HepG2 (cell line): ENCODE results near the gene SCN4B. TPM values are rescaled to one million over a fixed set of nuclear protein-coding genes. Genes with fewer than 3 reads are reported as not detected.

Source experiments
- ATAC-seq: fragments of 200-7000 bp; cut with Tn5 transposase; 3 replicates; pipeline ENCODE4 v1.9.1; 2020; ENCODE audit warnings: mild to moderate bottlenecking, moderate library complexity
- BruUV-seq: library from RNA; stranded (reverse); fragments of 400-500 nt; replicated peaks from 2 replicates; lab custom pipeline; 2021; lab: Mats Ljungman, UMichigan
- CTCF ChIA-PET: fragments of 300-600 bp; formaldehyde crosslinking; extraction: SDS; loops from one replicate; lab custom pipeline; 2021; ENCODE audit warnings: low total read pairs, inconsistent platforms, low intra/inter-chr PET ratio; lab: Yijun Ruan, JAX
- POLR2A ChIA-PET: fragments of 350-600 bp; sonication (Branson Sonifier 250); formaldehyde crosslinking; loops from one replicate; lab custom pipeline; 2020; ENCODE audit warnings: antibody characterized with exemption, inconsistent platforms; lab: Yijun Ruan, JAX
- DNase-seq: peaks from one replicate; pipeline ENCODE4 v3.0.0-alpha.2; 2015; ENCODE audit warnings: low spot score
- FAIRE-seq: peaks from 3 replicates; lab custom pipeline; 2011; peaks lifted over from hg19 to GRCh38; lab: Jason Lieb, UNC
- H2AFZ ChIP-seq: one replicate; pipeline ENCODE4 v1.6.1; 2011; ENCODE audit warnings: low read length, inconsistent platforms
- H3K27ac ChIP-seq: fragments of 300-600 bp; 3 replicates; pipeline ENCODE4 v1.8.0; 2011; ENCODE audit warnings: mixed run types, mild to moderate bottlenecking, mixed read lengths, low read length, inconsistent platforms; ENCODE audit not compliant: insufficient read depth; ENCODE audit errors: extremely low read length
- H3K27me3 ChIP-seq, 2 experiments: fragments of 200-600 bp in 1 of 2; 2 replicates in 1 of 2; 3 replicates in 1 of 2; pipeline versions ENCODE4 v1.6.0 to v1.8.0; 2011; ENCODE audit warnings: low read length in 2 of 2, mild to moderate bottlenecking in 2 of 2, moderate library complexity in 2 of 2, inconsistent platforms in 1 of 2; ENCODE audit not compliant: insufficient read depth in 2 of 2, control insufficient read depth in 1 of 2
- H3K36me3 ChIP-seq, 2 experiments: fragments of 200-600 bp in 1 of 2; replicated peaks in 1 of 2; 2 replicates in 1 of 2; 3 replicates in 1 of 2; pipeline versions ENCODE4 v1.5.1 to v1.8.0; 2011; ENCODE audit warnings: low read length in 2 of 2, inconsistent platforms in 1 of 2; ENCODE audit not compliant: insufficient read depth in 2 of 2, control insufficient read depth in 1 of 2
- H3K4me1 ChIP-seq: 2 replicates; pipeline ENCODE4 v1.5.1; 2012; ENCODE audit warnings: low read length, inconsistent platforms; ENCODE audit not compliant: insufficient read depth
- H3K4me2 ChIP-seq: 2 replicates; pipeline ENCODE4 v1.6.0; 2011; ENCODE audit warnings: low read depth, low read length, inconsistent platforms
- H3K4me3 ChIP-seq, 3 experiments: fragments of 200-600 bp in 1 of 3; sonication (generic), shearing (Covaris generic) in 1 of 3; replicated peaks in 1 of 3; 2 replicates each; pipeline ENCODE4 v1.5.1; 2011 to 2016; ENCODE audit warnings: low read length in 3 of 3, inconsistent platforms in 2 of 3, low read depth in 2 of 3, mild to moderate bottlenecking in 2 of 3, control low read depth in 1 of 3, mixed read lengths in 1 of 3; ENCODE audit not compliant: insufficient read depth in 1 of 3
- H3K79me2 ChIP-seq: one replicate; pipeline ENCODE4 v1.6.1; 2011; ENCODE audit warnings: low read length, inconsistent platforms; ENCODE audit not compliant: insufficient read depth
- H3K9ac ChIP-seq: 2 replicates; pipeline ENCODE4 v1.6.0; 2011; ENCODE audit warnings: mild to moderate bottlenecking, low read depth, low read length, inconsistent platforms; ENCODE audit not compliant: insufficient read depth
- H3K9me3 ChIP-seq: 2 replicates; pipeline ENCODE4 v1.5.1; 2012; ENCODE audit warnings: mild to moderate bottlenecking, low read length
- H4K20me1 ChIP-seq: 2 replicates; pipeline ENCODE4 v1.6.0; 2011; ENCODE audit warnings: inconsistent platforms, mild to moderate bottlenecking, low read length, moderate library complexity; ENCODE audit not compliant: insufficient read depth
- CEBPG ChIP-seq: IDR thresholded peaks from 2 replicates; pipeline ENCODE4 v1.6.1; 2016
- CHCHD3 ChIP-seq: sonication (generic); formaldehyde crosslinking; IDR thresholded peaks from 2 replicates; pipeline ENCODE4 v1.8.0; 2022; ENCODE audit warnings: mild to moderate bottlenecking, missing genetic modification reagents, moderate library complexity
- ELF4 ChIP-seq: sonication (generic); formaldehyde crosslinking; IDR thresholded peaks from 2 replicates; pipeline ENCODE4 v1.5.0; 2020; ENCODE audit warnings: missing genetic modification reagents, mild to moderate bottlenecking, moderate library complexity, borderline replicate concordance
- NR2F1 ChIP-seq, 2 experiments: fragments of 450-650 bp in 1 of 2; formaldehyde crosslinking in 1 of 2; IDR thresholded peaks; 2 replicates each; pipeline versions ENCODE4 v1.5.0 to v1.6.1; 2016 to 2020; ENCODE audit warnings: mild to moderate bottlenecking in 1 of 2, missing compliant biosample characterization in 1 of 2, missing genetic modification reagents in 1 of 2, moderate library complexity in 1 of 2
- RORA ChIP-seq: sonication (generic); formaldehyde crosslinking; IDR thresholded peaks from 2 replicates; pipeline ENCODE4 v1.5.0; 2020; ENCODE audit warnings: mild to moderate bottlenecking, missing genetic modification reagents, moderate library complexity
- ZNF30 ChIP-seq: sonication (generic); formaldehyde crosslinking; IDR thresholded peaks from 2 replicates; pipeline ENCODE4 v1.5.0; 2020; ENCODE audit warnings: mild to moderate bottlenecking, missing genetic modification reagents
- ZNF614 ChIP-seq: IDR thresholded peaks from 2 replicates; pipeline ENCODE4 v1.6.1; 2018; ENCODE audit warnings: missing biosample characterization, missing genetic modification reagents, inconsistent platforms, borderline replicate concordance
- ZNF652 ChIP-seq: IDR thresholded peaks from 2 replicates; pipeline ENCODE4 v1.6.1; 2016; ENCODE audit warnings: low read depth, borderline replicate concordance
- WGBS: methylation state at CpG from one replicate; pipeline ENCODE4 v1.1.6; 2017; ENCODE audit warnings: low lambda C conversion rate; 5-methylcytosine and 5-hydroxymethylcytosine counted together
- in situ Hi-C: cut with HindIII; loops from 2 replicates; pipeline ENCODE4 v1.10.0; 2017; ENCODE audit warnings: low pct_unique_long_range_greater_than_20kb; ENCODE audit not compliant: extremely low pct_ligation_motif_present
- intact Hi-C: fragments of 100-400 bp; cut with micrococcal nuclease; formaldehyde crosslinking; loops from one replicate; pipeline ENCODE4 v1.10.0; 2022; ENCODE audit not compliant: unreplicated experiment
- polyA plus RNA-seq, 8 experiments: library from polyadenylated mRNA; depleted of rRNA in 3 of 8; stranded (reverse) in 7 of 8; unstranded in 1 of 8; fragments of >200 nt; fragmentation: Illumina TruSeq in 4 of 8; extraction: Trizol in 4 of 8; gene quantifications; 2 replicates each; pipeline versions ENCODE4 v1.2.1 to v1.2.3, GENCODE V29; 2011 to 2016; ENCODE audit warnings: low read depth in 4 of 8, missing spikeins in 1 of 8, mixed read lengths in 1 of 8; ENCODE audit not compliant: insufficient read depth in 1 of 8
- total RNA-seq, 5 experiments: library from RNA; depleted of rRNA; stranded (reverse); fragments of >200 nt; fragmentation: Illumina TruSeq; extraction: Trizol; gene quantifications; 2 replicates each; pipeline ENCODE4 v1.2.3, GENCODE V29; 2016; ENCODE audit warnings: low read depth in 1 of 5
- TF ChIP-seq, protein P1 (sequence below): sonication (generic); formaldehyde crosslinking; IDR thresholded peaks from 2 replicates; pipeline ENCODE4 v1.5.0; 2020; ENCODE audit warnings: mild to moderate bottlenecking, missing genetic modification reagents, moderate library complexity
- TF ChIP-seq, protein P2 (sequence below): sonication (generic); formaldehyde crosslinking; conservative IDR thresholded peaks from 2 replicates; pipeline ENCODE4 v1.4.0; 2020; ENCODE audit warnings: missing genetic modification reagents
- TF ChIP-seq, protein P3 (sequence below): sonication (generic); formaldehyde crosslinking; IDR thresholded peaks from 2 replicates; pipeline ENCODE4 v1.8.0; 2022; ENCODE audit warnings: mild to moderate bottlenecking, missing genetic modification reagents; ENCODE audit not compliant: insufficient replicate concordance
- TF ChIP-seq, protein P4 (sequence below): IDR thresholded peaks from 2 replicates; pipeline ENCODE4 v1.6.1; 2012; ENCODE audit warnings: inconsistent platforms

SCN4B gene
- total and polyA plus RNA-seq, 2 of the 13 experiments (the other 11 are each of a cell fraction or from before 2014, with no cell fraction given) = 0.04 to 0.29 TPM

DNA sequence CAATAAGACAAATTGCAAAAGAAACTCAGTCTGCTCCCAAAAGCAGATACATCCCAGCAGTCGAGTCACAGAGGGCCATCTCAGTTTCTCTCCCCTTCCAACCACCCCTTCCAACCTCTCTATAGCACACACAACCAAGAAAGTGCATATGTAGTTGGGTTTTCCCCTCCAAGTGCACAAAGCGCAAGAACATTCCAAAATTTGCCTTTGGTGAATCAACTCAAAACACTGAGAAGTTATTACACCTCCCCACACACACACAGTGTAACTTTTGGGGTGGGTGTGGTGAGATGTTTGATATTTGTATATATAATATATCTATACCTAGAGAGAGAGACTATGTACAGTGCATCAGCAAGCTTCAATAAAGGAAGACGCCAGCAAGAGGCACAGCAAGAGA, 10.2 kb upstream of the SCN4B start:
- Histone ChIP-seq H3K27me3 (peaks cover 9 to 81% of the 10 kb centered on the region in 2 experiments; a peak in 4 of 5 replicates), H3K4me1 (peaks cover 12% of the 10 kb centered on the region), H4K20me1 (no peaks in the 10 kb centered on the region), H2AFZ (no peak overlapping the region), H3K9ac (no peak overlapping the region), H3K27ac (no peak overlapping the region), H3K36me3 (no peaks in the 10 kb centered on the region), H3K4me2 (no peak overlapping the region), H3K4me3 (no peak overlapping the region), H3K9me3 (no peaks in the 10 kb centered on the region), H3K79me2 (no peaks in the 10 kb centered on the region)
- in situ Hi-C loops = no loop called here
- no TSS peak for BruUV-seq
- DNase-seq (no peak), ATAC-seq (no peak), FAIRE-seq (no peak)
- intact Hi-C loops = no loop called here
- ChIA-PET POLR2A (no interaction called here), CTCF (interaction anchor here (0.9 kb wide), 1 partner anchor 9 kb away, joined by 3 read pairs; no protein-coding TSS in a partner anchor)
- 2% methylated on average over 3 of the region's 3 CpGs for WGBS
- TF ChIP-seq ZNF614 (no peak), CHCHD3 (CRISPR knock-in tag) (no peak), CEBPG (CRISPR knock-in tag) (no peak), NR2F1 (CRISPR knock-in tag; IDR thresholded peaks at IDR 0.05) (no peak), ZNF652 (CRISPR knock-in tag) (no peak), ZNF30 (no peak), RORA (CRISPR knock-in tag) (no peak), ELF4 (no peak)
- TF ChIP-seq, protein P1, sequence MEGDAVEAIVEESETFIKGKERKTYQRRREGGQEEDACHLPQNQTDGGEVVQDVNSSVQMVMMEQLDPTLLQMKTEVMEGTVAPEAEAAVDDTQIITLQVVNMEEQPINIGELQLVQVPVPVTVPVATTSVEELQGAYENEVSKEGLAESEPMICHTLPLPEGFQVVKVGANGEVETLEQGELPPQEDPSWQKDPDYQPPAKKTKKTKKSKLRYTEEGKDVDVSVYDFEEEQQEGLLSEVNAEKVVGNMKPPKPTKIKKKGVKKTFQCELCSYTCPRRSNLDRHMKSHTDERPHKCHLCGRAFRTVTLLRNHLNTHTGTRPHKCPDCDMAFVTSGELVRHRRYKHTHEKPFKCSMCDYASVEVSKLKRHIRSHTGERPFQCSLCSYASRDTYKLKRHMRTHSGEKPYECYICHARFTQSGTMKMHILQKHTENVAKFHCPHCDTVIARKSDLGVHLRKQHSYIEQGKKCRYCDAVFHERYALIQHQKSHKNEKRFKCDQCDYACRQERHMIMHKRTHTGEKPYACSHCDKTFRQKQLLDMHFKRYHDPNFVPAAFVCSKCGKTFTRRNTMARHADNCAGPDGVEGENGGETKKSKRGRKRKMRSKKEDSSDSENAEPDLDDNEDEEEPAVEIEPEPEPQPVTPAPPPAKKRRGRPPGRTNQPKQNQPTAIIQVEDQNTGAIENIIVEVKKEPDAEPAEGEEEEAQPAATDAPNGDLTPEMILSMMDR (CRISPR knock-in tag) = no peak
- TF ChIP-seq, protein P2, sequence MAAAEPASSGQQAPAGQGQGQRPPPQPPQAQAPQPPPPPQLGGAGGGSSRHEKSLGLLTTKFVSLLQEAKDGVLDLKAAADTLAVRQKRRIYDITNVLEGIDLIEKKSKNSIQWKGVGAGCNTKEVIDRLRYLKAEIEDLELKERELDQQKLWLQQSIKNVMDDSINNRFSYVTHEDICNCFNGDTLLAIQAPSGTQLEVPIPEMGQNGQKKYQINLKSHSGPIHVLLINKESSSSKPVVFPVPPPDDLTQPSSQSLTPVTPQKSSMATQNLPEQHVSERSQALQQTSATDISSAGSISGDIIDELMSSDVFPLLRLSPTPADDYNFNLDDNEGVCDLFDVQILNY (CRISPR knock-in tag) = no peak
- TF ChIP-seq, protein P3, sequence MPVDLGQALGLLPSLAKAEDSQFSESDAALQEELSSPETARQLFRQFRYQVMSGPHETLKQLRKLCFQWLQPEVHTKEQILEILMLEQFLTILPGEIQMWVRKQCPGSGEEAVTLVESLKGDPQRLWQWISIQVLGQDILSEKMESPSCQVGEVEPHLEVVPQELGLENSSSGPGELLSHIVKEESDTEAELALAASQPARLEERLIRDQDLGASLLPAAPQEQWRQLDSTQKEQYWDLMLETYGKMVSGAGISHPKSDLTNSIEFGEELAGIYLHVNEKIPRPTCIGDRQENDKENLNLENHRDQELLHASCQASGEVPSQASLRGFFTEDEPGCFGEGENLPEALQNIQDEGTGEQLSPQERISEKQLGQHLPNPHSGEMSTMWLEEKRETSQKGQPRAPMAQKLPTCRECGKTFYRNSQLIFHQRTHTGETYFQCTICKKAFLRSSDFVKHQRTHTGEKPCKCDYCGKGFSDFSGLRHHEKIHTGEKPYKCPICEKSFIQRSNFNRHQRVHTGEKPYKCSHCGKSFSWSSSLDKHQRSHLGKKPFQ (CRISPR knock-in tag) = no peak
- TF ChIP-seq, protein P4, sequence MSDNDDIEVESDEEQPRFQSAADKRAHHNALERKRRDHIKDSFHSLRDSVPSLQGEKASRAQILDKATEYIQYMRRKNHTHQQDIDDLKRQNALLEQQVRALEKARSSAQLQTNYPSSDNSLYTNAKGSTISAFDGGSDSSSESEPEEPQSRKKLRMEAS = no peak
